Stimulated activated CD4-positive, alpha-beta T cell treated with anti-CD3 and anti-CD28 coated beads, Interleukin-1b, Interleukin-23, amount 100 ng/mL, for 1 hour (primary cell): Measurements from ENCODE around the gene BCDIN3D.
"Not testable (repeated sequence)": the region's sequence is repeated elsewhere in the genome, so short reads cannot be mapped to it uniquely, and the experiment has no call there.

Source experiments
- DNase-seq, 2 donors: peaks; one replicate each; pipeline ENCODE4 v3.0.0-alpha.2; 2020; ENCODE audit warnings: low read depth in 2 of 2

BCDIN3D gene

GRCh38 chr12:49855890-49856289 lies 13.0 kb upstream of the BCDIN3D start:
- DNase-seq = not testable (repeated sequence)

- no peak for DNase-seq
Measured at GRCh38 chr12:49854976-49855375, 12.1 kb upstream of the BCDIN3D start.

DNA sequence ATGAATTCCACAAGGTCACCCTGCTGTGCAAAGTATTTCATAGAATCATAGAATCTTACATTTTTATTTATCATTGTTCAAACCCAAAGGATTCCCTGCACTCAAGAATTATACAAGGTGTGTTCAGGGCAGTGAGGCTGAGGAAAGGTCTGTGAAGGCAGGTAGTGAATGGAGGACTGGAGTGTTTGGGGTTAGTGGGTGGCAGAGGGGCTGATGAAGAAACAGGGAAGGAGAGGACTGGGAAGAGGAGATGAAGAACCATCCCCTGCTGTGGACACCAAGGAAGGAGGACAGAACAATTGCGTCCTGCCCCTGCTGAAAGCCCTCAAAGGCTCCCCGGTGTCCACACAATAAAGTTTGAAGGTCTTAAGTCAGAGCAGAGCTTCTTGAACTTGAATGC lies 10.8 kb upstream of the BCDIN3D start:
- no peak for DNase-seq

- DNase-seq = no peak
Measured at GRCh38 chr12:49847161-49847560, 4.3 kb upstream of the BCDIN3D start.

DNA sequence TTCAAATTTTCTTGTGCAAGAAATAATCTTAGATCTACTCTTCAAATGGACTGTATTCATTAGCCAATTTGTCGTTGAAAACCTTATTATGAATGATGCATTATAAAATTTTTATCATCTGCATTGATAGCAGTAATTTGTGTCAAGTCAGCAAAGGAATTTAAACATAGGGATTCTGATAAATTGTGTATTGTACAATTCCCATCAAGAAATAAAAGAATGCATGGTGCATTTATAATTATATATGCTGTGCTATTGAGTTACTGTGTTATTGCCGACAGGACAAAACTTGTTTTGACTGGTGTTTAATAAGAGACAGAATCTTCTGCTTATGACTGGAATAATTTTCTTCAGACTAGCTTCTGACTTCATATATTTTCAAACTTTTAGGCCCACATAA lies 3.1 kb upstream of the BCDIN3D start:
- DNase-seq = no peak

- DNase-seq = no peak
Measured at GRCh38 chr12:49843876-49844437, 1.1 kb upstream of the BCDIN3D start.

DNA sequence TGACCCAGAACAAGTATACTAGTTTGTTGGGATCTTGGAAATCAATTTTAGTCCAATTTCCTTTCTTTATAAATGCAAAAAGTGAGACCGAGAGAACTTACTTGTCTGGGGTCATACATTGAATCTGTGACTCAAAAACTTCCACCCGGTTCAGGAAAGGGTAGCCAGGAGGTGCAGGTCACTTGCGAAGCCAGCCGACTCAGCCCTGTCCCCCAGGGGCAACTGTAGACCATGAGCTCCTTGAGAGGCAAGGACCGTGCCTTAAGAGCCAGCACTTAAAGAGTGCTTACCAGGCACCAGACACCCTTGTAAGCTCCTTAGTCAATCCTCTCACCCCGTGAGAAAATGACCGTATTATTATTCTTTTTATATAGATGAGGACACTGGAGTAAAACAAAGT lies 505 bp upstream of the BCDIN3D start:
- DNase-seq = no peak

GRCh38 chr12:49838973-49839633 lies 3.8 kb downstream of the BCDIN3D start:
- no peak for DNase-seq

GRCh38 chr12:49832836-49833421 lies 10.0 kb downstream of the BCDIN3D start:
- DNase-seq = no peak

GRCh38 chr12:49831717-49832116 lies 11.2 kb downstream of the BCDIN3D start:
- DNase-seq = no peak

DNA sequence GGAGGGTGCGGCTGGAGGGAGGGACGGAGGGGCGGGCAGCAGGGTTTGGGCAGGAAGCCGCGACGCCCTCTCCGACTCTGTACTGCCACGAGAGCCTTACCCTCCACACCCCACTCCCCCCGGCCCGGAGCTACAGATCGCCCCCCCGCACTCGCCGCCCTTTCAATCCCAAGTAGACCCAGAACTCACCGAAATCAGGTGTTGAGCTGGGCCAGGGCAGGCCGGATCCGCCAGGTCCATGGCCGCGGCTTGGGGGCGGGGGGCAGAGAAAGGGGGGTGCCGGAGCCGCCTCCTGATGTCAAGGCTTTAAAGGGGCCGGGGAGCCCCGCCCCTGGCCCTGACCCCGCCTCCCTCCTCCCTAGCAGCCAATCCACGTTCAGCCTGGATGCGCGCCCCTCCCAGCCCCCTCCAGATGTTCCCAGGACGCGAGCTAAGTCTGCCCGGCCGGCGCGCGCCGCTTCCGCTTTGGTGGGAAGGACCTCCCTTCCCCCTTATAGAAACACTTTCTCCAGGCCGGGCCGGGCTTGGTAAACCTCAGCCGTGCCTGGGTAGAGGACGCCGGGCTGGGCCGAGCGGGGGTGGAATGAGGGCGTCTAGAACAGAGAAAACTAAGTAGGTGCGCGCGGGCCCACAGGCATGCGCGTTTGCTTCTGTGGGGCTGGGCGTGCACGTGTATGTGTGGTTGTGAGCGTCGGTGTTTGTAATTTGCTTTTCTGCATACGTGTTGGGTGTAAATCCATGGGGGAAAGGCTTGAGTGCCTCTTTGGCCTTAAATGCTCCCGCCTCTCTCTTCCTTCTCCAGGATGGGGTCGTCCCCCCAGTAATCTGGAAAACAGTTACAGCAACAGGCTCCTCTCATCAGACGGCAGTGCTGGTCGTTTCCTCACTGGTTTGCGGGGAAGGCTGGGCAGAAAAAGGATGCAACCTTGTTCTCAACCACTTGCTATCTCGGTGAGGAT lies 14.5 kb downstream of the BCDIN3D start, which contains the start of gene NCKAP5L:
TSS of gene NCKAP5L (minus strand) at position 281 of the 959 bp plus-strand sequence. CDS start 24,369 bp downstream, outside the sequence.
- DNase-seq = peak; percentile 84 to 90

DNA sequence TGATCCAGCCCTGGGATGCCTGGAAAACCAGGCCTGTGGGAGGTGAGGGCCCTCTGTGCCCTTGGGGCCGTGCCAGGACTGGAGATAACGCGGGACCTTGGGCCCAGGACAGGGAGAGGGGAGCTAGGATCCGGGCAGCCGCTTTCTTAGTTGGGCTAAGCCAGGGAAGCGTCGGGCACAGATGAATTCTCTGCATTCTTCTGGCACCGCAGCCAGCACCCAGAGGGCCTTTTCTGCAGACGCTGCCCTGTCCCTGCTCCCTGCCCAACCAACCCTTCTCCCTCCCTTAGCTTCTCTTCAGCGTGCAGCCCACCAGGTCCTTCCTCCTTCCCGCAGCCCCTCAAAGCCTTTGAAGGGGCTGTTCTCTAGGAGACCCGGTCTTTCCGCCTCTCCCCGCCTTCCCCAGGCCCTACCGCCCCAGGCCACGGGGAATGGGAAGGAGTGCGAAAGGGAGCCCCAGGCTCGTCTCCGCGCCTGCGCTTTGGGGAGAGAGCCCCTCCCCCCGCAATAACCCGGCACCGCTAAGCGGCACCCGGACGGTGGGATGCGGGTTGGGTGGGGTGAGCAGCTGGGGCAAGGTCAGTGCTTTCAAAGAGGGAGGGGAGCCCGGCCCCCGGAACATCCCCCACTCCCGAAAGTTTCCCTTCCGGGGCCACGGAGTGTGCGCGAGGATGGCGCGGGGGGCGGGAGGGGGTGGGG lies 15.4 kb downstream of the BCDIN3D start:
- peak in 1 of 2 donors; percentile 29 for DNase-seq

DNA sequence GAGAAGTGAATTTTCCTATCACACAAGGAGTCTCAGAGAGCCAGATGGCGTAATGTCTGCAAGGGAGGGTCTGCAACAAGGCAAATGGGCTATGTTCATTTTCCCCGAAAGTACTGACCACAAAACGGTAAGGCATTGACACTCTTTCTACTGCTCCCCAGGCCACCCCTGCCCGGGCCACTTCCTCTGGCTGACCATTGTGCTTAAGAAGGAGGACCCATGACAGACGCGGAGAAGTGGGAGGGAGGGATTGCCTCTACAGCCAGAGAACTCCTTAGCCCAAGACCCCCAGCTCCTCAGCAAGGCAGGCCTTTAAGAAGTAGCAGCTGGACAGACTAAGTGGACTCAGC lies 15.9 kb downstream of the BCDIN3D start:
- DNase-seq = no peak

- DNase-seq = no peak
Measured at GRCh38 chr12:49825971-49826421, 16.9 kb downstream of the BCDIN3D start.

DNA sequence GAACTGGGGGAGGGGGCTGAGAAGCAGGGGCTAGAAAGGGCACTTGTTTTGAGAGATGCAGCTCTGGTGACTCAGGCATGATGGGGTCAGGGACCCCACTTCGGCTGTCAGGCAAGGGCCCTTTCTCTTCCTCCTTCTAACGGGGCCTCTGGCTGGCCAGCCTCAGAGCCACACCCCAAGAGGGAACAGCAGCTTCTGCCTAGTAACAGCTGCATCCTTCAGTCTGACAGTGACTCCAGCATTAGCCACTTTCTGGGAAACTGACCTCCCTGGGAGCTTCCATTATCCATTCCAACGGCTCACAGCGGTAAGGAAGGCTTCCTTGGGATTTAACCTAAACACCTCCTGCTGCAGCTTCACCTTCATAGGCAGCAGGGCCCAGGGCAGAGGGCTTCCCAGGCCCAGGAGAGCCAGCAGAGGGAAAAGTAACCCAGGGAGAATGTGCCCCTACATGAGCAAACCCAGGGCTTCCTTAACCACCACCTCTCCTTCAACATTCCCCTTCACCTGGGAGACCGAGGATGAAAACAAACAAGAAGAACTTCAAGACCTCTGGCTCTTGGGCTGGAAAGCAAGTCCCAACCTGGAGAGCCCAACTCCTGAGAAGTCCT lies 17.4 kb downstream of the BCDIN3D start:
- DNase-seq = no peak

DNA sequence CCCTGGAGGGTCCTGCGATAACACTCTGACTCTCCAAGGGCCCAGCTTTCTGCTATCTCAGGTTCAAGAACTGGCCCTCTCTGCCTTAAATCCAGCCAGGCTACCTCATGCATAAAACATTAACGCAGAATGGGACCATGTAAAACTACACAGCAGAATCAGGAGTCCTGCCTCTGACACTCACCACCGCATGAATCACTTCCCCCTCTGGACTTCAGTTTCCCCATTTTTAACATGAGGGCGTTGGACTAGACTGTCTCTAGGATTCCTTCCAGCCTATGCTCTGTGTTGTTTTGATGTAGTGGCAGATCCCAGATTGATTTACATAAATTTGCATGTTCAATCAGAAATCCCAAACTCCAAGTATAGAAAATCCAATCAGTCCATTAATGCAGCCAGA lies 18.0 kb downstream of the BCDIN3D start:
- DNase-seq = no peak

DNA sequence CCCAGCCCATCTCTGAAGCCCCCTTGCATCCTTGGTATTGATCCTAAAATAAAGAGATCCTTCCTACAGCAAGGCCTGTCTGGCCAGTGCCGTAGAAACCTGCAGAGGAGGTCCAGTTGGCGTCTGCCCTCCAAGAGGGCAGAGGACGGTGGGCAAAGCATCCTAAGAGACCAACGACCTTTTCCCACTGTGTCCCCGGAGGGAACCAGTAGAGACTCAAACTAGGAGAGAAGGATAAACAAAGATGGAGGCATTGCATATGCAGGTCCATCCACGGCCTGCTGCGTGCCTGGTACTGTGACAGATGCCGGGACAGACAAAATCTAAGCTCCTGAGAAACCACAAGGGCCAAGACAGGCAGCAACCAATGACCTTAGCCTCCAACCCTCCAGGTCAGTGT lies 18.5 kb downstream of the BCDIN3D start:
- DNase-seq = no peak

- no peak for DNase-seq
Measured at GRCh38 chr12:49823951-49824350, 19.0 kb downstream of the BCDIN3D start.

GRCh38 chr12:49823350-49823749 lies 19.6 kb downstream of the BCDIN3D start:
- DNase-seq = no peak

DNA sequence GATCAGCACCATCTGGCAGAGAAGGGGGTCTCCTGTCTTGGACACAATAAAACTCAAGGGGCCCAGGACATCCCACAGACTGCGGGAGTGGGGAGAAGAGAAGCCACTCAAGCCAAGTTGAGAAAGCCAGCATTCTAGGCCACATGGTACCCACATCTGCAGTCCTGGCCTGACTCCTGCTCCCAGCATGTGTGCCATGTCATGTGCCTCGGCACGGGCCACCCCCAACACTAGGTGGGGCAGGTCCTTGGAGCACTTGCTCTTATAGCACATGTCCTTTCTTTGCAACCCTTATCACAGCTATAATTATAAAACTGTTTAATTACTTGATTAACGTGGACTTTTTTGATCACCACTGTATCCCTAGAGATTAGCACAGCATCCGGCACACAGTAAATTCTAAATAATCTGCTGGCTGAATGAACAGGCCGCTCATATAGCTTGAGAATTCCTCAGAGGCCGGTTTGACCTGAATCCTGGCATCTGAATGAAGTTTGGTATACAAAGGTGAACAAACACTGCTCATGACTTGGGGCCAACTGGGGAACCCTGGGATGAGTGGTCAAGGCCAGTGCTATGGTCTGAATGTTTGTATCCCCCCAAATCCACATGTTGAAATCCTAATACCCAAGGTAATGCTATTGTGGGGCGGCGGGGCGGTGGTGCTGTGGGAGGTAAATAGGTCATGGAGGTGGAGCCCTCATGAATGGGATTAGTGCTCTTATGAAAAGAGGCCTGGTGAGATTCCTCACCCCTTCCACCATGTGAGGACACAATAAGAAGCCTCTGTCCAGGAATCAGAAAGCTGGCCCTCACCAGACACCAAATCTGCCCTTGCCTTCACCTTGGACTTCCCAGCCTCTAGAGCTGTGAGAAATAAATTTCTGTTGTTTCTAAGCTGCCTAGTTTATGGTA lies 21.3 kb downstream of the BCDIN3D start:
- no peak for DNase-seq
